Activated CD4-positive, alpha-beta T cell treated with anti-CD3 and anti-CD28 coated beads, Interleukin-10, Interleukin-2, amounts not matched to agents 100 ng/mL and 50 ng/mL, durations not matched to agents 16 hours and 8 hours (primary cell): ENCODE data around the gene GABRB1.
"Not testable (repeated sequence)": the region's sequence is repeated elsewhere in the genome, so short reads cannot be mapped to it uniquely, and the experiment has no call there.

ENCODE experiments used
- DNase-seq: peaks from one replicate; pipeline ENCODE4 v3.0.0-alpha.2; 2020

The GABRB1 gene

DNA sequence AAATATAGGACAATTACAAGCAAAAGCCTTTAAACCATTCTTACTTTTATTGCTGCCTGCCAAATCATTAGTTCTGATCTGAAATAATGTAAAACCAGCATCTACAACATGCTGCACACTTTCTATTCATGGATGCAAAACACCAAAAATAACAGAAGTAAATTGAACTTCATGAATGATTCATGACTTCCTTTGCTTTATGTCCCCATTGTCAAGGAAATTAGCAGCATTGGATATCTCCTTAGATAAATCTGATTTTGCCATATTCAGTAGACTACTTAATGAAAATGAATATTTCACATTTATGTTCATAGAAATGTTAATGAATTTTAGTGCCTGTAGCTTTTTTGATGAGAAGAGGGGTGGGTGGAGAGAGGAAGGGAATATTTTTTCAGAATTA, 299.5 kb downstream of the GABRB1 start:
- no peak for DNase-seq

GRCh38 chr4:47334652-47335051, 303.3 kb downstream of the GABRB1 start:
- DNase-seq = no peak

- DNase-seq = no peak
These were observed 306.5 kb downstream of the GABRB1 start for GRCh38 chr4:47337893-47338292.

DNA sequence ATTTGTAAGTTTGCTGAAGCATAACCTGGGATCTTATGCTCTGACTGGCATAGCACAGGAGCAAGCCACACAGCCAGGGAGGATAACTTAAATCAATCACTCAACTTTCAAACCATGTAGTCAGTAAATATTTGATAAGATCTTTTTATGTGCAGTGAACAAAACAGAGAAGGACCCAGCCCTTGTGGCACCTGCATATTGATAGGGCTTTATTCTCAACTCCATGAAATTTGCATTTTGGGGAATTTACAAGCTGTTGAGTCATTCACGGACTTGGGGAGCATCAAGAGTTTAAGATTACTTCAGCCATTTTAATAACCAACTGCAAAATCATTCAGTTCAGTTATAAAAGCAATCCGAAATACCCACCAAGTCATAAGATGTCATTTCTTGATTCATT, 309.5 kb downstream of the GABRB1 start:
- DNase-seq = no peak

GRCh38 chr4:47342796-47343195, 311.4 kb downstream of the GABRB1 start:
- DNase-seq = no peak

DNA sequence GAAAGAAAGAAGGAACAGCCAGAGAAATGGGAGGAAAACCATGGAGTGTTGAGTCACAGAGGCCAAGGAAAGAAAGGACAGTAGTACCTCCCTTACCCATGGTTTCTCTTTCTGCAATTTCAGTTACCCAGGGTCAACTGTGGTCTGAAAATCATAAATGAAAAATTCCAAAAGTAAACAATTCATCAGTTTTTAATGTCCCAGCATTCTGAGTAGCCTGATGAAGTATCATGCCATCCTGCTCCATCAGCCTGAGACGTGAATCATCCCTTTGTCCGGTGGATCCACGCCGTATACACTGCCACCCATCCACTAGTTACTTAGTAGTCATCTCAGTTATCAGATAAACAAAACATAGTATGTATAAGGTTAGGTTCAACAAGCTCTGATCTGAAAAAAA, 318.0 kb downstream of the GABRB1 start:
- no peak for DNase-seq

DNA sequence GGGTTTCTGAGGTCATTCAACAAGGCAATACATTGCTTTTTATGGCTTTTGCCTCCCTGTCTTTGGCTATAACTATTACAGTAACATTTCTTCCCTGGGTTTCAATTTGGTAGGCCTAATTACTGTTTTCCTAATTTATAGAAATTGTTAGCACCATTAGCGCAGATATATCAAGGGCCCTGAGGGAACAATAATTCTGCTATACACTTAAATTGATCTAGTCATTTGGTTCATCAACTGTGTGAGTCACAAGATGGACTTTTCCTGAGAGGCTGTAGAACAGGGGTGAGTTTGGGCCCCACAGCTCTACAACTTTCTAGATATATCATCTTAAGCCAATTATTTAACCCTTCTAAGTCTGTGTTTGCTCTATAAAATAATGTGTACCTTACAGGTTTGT, 324.2 kb downstream of the GABRB1 start:
- no peak for DNase-seq

GRCh38 chr4:47359891-47360290, 328.5 kb downstream of the GABRB1 start:
- no peak for DNase-seq

DNA sequence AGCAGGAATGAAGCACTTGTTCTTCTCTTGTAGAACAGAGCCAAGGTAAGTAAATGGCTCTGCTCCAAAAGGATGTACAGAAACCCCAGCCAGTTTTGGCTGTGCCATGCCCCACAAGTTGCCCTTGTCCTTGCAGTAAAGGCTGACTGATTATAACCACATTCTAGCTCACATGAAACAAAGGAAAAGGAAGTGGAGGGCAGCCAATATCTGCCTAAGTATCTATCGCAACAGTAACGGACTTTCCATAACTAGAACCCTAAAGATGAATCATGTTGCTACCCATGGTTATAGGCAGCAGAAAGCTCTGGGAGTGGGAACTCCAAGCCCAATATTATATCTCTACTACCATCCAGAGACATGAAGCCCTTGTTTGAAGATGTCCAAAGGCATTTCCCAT, 336.4 kb downstream of the GABRB1 start:
- no peak for DNase-seq

- no peak for DNase-seq
These were observed 336.8 kb downstream of the GABRB1 start for GRCh38 chr4:47368211-47368610.

GRCh38 chr4:47372561-47372960, 341.2 kb downstream of the GABRB1 start:
- no peak for DNase-seq

DNA sequence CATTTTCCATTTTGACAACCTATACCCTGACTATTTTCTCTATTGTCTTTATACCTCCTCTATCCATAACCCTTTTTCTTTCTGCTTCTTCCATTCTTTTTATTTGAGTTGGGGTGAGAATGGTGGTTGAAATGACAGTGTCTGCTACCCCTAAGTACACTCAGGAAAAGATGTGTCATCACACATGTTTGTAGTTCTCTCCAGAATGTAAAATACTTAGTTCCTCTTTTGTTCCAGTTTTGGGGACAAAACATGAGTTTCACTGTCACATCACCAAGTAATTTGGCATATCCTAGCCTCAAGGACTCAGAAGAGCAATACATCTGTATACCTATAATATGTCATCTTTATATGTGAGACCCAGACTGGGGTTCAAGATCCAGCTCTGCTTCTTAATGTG, 341.8 kb downstream of the GABRB1 start:
- DNase-seq = no peak

DNA sequence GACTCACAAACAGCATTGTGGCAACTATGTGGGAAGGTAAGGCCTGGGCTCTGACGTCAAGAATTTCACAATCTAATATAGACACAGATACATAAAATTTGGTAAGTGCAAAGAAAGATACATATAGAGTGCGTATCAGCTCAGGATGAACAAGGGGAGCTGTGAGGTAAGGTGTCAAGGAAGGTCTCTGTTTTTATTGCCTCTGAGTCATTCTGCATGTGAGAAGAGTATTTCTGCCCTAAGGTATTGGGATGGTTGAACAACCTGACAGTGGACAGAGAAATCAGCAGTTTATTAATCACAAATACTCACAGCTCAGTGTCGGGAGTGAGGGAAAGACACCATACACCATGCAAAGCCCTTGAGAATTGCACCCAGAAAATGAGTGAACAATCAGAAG, 342.3 kb downstream of the GABRB1 start:
- no peak for DNase-seq

DNA sequence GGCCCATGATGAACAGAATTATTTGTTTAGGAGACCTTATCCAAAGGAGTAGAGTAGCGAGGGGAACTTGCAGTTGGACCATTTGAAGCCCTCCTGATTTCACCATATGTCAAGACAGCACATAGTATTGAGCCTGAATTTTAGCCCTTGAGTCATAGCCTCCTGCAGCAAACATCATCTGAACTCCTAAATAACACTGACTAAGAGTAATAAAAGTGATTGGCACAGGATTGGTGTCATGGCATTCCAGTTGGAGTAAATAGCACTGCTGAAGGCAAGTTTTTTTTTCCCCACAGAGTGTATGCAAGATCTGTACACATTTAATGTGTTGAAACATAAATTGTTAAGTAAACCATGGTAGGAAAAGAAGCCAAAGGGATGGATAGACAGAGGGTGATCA, 343.1 kb downstream of the GABRB1 start:
- DNase-seq = no peak

DNA sequence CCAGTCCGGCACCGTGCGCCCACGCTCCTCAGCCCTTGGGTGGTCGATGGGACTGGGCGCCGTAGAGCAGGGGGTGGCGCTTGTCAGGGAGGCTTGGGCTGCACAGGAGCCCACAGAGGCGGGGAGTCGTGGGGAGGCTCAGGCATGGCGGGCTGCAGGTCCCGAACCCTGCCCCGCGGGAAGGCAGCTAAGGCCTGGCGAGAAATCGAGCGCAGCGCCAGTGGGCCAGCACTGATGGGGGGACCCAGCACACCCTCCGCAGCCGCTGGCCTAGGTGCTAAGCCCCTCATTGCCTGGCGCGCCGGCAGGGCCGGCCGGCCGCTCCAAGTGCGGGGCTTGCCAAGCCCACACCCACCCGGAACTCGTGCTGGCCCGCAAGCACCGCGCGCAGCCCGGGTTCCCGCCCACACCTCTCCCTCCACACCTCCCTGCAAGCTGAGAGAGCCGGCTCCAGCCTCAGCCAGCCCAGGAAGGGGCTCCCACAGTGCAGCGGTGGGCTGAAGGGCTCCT, 346.7 kb downstream of the GABRB1 start:
- DNase-seq = not testable (repeated sequence)

GRCh38 chr4:47381172-47381571, 349.8 kb downstream of the GABRB1 start:
- DNase-seq = no peak

DNA sequence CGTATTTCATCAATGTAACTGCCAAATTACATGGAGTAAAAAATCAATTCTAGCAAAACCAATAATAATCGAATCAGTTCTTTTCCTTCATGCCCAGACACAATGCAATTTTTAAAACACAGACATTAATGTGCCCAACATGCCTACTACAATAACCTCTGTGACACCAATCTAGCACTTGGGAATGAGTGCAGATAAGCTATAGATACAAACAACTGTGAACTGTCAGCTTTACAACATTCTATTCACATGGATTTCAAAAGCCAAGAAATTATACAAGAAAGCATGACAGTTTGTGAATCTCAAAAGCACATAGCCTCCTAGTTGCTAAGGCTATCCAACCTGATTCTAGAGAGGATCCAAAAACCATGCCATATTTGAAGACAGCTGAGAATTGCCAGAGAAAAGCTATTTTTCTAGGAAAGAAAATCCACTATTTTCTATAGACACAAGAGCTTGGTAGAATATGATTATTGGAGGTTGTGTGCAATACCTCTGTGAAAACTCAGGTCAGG, 351.5 kb downstream of the GABRB1 start:
- no peak for DNase-seq

DNA sequence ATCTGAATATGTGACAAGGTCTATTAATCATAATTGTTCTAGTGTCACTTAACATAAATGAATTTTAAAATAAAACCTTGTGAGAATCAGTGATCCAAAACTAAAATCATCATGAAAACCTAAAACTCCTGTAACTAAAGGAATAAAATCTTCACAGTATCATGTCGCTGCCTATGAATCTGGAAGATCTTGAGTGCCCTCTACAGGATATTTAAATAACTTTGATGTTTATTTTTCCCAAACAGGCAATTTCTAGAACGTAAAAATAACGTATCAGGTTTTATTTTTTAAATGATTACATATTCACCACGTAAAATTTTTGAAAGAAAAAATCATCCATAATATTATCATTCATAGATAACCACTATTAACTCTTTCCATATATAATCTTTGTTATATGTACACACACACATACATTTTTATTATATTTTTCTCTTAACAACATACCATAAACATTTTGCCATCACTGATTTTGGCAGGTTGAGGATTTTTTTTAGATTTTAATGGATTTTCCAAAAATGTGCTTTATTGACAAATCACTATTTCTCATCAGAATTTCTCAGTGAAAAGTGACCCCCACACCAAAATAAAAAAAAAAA, 352.6 kb downstream of the GABRB1 start:
- DNase-seq = peak; percentile 37

DNA sequence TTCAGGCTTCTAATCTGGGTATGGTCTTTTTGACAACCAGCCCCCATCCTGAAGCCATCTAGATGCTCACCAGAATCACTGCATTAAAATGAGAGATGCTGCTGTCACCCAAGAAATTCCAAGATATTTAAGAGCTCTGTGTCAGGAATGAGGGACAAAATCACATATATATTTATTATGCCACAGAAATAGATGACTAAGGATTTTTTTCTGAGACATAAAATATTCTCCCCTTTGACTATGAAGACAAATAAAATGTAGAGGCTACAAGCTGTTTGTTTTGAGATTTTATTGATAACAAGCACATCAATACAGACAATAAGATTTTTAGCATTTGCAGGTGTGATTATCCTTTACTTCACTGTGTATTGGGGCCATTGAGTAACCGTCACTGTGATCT, 354.8 kb downstream of the GABRB1 start:
- no peak for DNase-seq

- no peak for DNase-seq
These were observed 355.3 kb downstream of the GABRB1 start for GRCh38 chr4:47386561-47387235.

GRCh38 chr4:47390428-47391125, 359.2 kb downstream of the GABRB1 start:
- no peak for DNase-seq

GRCh38 chr4:47391256-47391655, 359.9 kb downstream of the GABRB1 start:
- DNase-seq = no peak

DNA sequence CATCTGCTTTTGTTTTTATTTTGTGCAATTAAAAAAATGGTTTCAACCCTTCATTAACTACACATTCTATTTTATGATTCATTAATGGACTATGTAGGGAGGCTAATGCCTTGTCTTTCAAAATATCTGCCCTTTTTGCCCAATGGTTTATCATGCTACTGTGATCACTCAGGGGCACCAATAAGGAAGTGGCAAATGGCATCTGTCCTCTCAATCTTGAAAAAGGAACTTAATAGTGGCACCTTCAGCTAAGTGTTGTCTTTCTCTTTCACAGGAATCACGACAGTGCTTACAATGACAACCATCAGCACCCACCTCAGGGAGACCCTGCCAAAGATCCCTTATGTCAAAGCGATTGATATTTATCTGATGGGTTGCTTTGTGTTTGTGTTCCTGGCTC, 375.0 kb downstream of the GABRB1 start:
- no peak for DNase-seq

GRCh38 chr4:47410271-47410670, 378.9 kb downstream of the GABRB1 start:
- no peak for DNase-seq
